A549 (cell line): ENCODE measurements around the gene FRG2C. TPM values are rescaled to one million over a fixed set of nuclear protein-coding genes. Genes with fewer than 3 reads are reported as not detected.
"Not testable (repeated sequence)": the region's sequence is repeated elsewhere in the genome, so short reads cannot be mapped to it uniquely, and the experiment has no call there.

Source experiments
- ATAC-seq, 2 experiments: fragments of 200-7000 bp in 1 of 2; fragments of >200 bp in 1 of 2; cut with Nextera tagmentation in 1 of 2; cut with Tn5 transposase in 1 of 2; 3 replicates each; pipeline versions ENCODE4 v1.8.0 to v1.9.1; 2018 to 2020; ENCODE audit warnings: mild to moderate bottlenecking in 1 of 2, moderate library complexity in 1 of 2
- CTCF ChIA-PET: fragments of 300-600 bp; sonication (Branson Sonifier 250); formaldehyde crosslinking; extraction: SDS; loops from one replicate; lab custom pipeline; 2021; ENCODE audit warnings: antibody characterized with exemption, inconsistent platforms; lab: Yijun Ruan, JAX
- POLR2A ChIA-PET: fragments of 350-600 bp; formaldehyde crosslinking; extraction: SDS; loops from one replicate; lab custom pipeline; 2021; ENCODE audit warnings: antibody characterized with exemption, inconsistent platforms; lab: Yijun Ruan, JAX
- DNase-seq, 2 experiments: peaks; one replicate each; pipeline versions ENCODE4 v3.0.0 to v3.0.0-alpha.2; 2011 to 2016; ENCODE audit warnings: low read depth in 1 of 2, low spot score in 1 of 2
- FAIRE-seq: peaks from 2 replicates; lab custom pipeline; 2011; peaks lifted over from hg19 to GRCh38; lab: Jason Lieb, UNC
- H3K27ac ChIP-seq, 2 experiments: fragments of >200 bp; sonication (Bioruptor Twin); formaldehyde crosslinking; 3 replicates each; pipeline ENCODE4 v1.5.1; 2016 to 2017
- H3K4me1 ChIP-seq: fragments of >200 bp; sonication (Bioruptor Twin); formaldehyde crosslinking; 3 replicates; pipeline ENCODE4 v1.6.1; 2016
- H3K4me2 ChIP-seq: fragments of >200 bp; sonication (Bioruptor Twin); formaldehyde crosslinking; 3 replicates; pipeline ENCODE4 v1.6.1; 2016
- H3K4me3 ChIP-seq: fragments of >200 bp; sonication (Bioruptor Twin); formaldehyde crosslinking; 3 replicates; pipeline ENCODE4 v1.5.1; 2016
- H3K9me3 ChIP-seq: fragments of >200 bp; sonication (Bioruptor Twin); formaldehyde crosslinking; 3 replicates; pipeline ENCODE4 v1.6.1; 2016
- CBX8 ChIP-seq: fragments of 200-600 bp; sonication (generic); IDR thresholded peaks from 2 replicates; pipeline ENCODE4 v1.6.1; 2016
- CHD2 ChIP-seq: fragments of 150-350 bp; IDR thresholded peaks from 2 replicates; pipeline ENCODE4 v1.6.1; 2014; ENCODE audit warnings: low read length; ENCODE audit not compliant: partially characterized antibody
- JUNB ChIP-seq: fragments of >200 bp; sonication (Bioruptor Twin); formaldehyde crosslinking; IDR thresholded peaks from 2 replicates; pipeline ENCODE4 v1.6.1; 2016
- PHF8 ChIP-seq: fragments of 200-600 bp; sonication (generic); IDR thresholded peaks from 2 replicates; pipeline ENCODE4 v1.6.1; 2016; ENCODE audit warnings: low read depth, mild to moderate bottlenecking, antibody characterized with exemption, moderate library complexity, borderline replicate concordance
- ZNF302 ChIP-seq: fragments of 250-450 bp; sonication (Bioruptor Pico); IDR thresholded peaks from 2 replicates; pipeline ENCODE4 v1.9.0; 2021; ENCODE audit warnings: inconsistent platforms, mild to moderate bottlenecking, moderate library complexity
- WGBS: methylation state at CpG from one replicate; pipeline ENCODE4 v1.1.6; 2017; ENCODE audit errors: missing lambda C conversion rate; 5-methylcytosine and 5-hydroxymethylcytosine counted together
- polyA plus RNA-seq, 4 experiments: library from polyadenylated mRNA; depleted of rRNA in 3 of 4; stranded (reverse); fragments of >200 nt; fragmentation: RNase III in 1 of 4; extraction: RNeasy Plus Mini Kit Qiagen cat#74134 plus additional on column Dnase treatment in 1 of 4; gene quantifications; 2 replicates in 3 of 4; 3 replicates in 1 of 4; pipeline ENCODE4 v1.2.3, GENCODE V29; 2011 to 2017
- TF ChIP-seq, protein P1 (sequence below): fragments of 200-600 bp; sonication (generic); IDR thresholded peaks from 2 replicates; pipeline ENCODE4 v1.6.1; 2016; ENCODE audit warnings: antibody characterized with exemption, mild to moderate bottlenecking, moderate library complexity

The FRG2C gene
- polyA plus RNA-seq, 2 of the 4 experiments (the other 2 are of a cell fraction), result 0.05 TPM; not detected in 1

- Histone ChIP-seq H3K4me2 (no peak overlapping the region), H3K4me3 (no peak overlapping the region), H3K9me3 (no peaks in the 10 kb centered on the region), H3K4me1 (no peaks in the 10 kb centered on the region), H3K27ac (no peak overlapping the region)
- ChIA-PET CTCF (no interaction called here), POLR2A (no interaction called here)
- TF ChIP-seq ZNF302 (CRISPR knock-in tag) (no peak), CBX8 (no peak), JUNB (no peak), CHD2 (no peak)
- FAIRE-seq, result no peak
- no peak for ATAC-seq
- 37% methylated on average over 9 of the region's 9 CpGs for WGBS
- DNase-seq, result no peak
Measured at GRCh38 chr3:75650191-75650590, 13.9 kb upstream of the FRG2C start.

DNA sequence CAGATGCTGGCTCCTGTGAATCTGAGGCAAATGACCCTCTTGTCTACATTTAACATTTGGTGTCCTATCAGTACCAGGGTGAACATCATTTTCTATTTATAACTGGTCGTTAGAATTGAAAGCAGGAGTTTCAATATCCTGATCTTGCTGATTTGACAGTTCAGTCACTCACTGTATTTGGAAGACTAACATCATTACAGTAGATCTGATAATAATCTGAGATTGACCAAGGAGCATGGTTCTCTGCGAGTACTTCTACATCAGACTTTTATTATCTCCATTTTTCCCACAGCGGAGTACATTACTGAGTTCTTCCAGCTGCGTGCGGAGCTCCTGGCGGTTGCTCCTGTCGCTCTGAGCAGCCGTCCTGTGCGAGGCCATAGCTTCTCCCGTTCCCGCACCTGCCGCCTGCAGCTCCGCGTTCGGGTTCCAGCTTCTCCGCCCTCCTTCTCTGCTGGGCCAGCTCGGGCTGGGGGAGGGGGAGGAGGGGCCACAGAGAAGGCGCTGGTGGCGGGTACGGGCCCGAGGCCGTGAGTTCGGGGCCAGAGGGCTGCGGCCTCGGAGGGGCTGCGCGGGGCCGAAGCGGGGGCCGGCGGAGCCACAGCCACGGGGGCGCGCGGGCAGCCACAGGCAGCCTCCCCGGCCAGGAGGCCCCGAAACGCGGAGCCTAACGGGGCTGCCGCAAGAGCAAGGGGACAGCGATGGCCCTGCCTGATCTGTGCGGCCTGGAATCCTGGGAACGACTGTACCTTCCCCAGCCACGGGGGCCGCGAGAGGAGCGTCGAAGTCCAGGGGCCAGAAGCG is 8.8 kb upstream of the FRG2C start:
- FAIRE-seq, DNase-seq, H3K4me3 ChIP-seq, POLR2A ChIA-PET, H3K27ac ChIP-seq, ATAC-seq, H3K4me2 ChIP-seq, H3K4me1 ChIP-seq, H3K9me3 ChIP-seq, CTCF ChIA-PET: not testable (repeated sequence)
- WGBS, result 84% methylated on average over 22 of the region's 50 CpGs

GRCh38 chr3:75655956-75656355 is 8.2 kb upstream of the FRG2C start:
- CTCF ChIA-PET, POLR2A ChIA-PET, H3K27ac ChIP-seq, ATAC-seq, FAIRE-seq, H3K4me3 ChIP-seq, DNase-seq, H3K4me1 ChIP-seq, H3K4me2 ChIP-seq, H3K9me3 ChIP-seq: not testable (repeated sequence)
- WGBS, result 47% methylated on average over 7 of the region's 7 CpGs

- H3K4me2 ChIP-seq, result peak overlapping the region; percentile 64
- TF ChIP-seq PHF8, result peak; percentile 38; the same call in 1 of the 2 replicates
- TF ChIP-seq, protein P1, sequence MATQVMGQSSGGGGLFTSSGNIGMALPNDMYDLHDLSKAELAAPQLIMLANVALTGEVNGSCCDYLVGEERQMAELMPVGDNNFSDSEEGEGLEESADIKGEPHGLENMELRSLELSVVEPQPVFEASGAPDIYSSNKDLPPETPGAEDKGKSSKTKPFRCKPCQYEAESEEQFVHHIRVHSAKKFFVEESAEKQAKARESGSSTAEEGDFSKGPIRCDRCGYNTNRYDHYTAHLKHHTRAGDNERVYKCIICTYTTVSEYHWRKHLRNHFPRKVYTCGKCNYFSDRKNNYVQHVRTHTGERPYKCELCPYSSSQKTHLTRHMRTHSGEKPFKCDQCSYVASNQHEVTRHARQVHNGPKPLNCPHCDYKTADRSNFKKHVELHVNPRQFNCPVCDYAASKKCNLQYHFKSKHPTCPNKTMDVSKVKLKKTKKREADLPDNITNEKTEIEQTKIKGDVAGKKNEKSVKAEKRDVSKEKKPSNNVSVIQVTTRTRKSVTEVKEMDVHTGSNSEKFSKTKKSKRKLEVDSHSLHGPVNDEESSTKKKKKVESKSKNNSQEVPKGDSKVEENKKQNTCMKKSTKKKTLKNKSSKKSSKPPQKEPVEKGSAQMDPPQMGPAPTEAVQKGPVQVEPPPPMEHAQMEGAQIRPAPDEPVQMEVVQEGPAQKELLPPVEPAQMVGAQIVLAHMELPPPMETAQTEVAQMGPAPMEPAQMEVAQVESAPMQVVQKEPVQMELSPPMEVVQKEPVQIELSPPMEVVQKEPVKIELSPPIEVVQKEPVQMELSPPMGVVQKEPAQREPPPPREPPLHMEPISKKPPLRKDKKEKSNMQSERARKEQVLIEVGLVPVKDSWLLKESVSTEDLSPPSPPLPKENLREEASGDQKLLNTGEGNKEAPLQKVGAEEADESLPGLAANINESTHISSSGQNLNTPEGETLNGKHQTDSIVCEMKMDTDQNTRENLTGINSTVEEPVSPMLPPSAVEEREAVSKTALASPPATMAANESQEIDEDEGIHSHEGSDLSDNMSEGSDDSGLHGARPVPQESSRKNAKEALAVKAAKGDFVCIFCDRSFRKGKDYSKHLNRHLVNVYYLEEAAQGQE, result peak; percentile 24; the same call in 1 of the 2 replicates
- FAIRE-seq, ATAC-seq, H3K4me1 ChIP-seq, POLR2A ChIA-PET, CTCF ChIA-PET, H3K9me3 ChIP-seq: not testable (repeated sequence)
- 2% methylated on average over 16 of the region's 42 CpGs for WGBS
- DNase-seq, result peak in 1 of 2 experiments; percentile 39
- peak overlapping the region in 1 of 2 experiments; percentile 55; a peak in 3 of 6 replicates for H3K27ac ChIP-seq
- peak overlapping the region; percentile 43 for H3K4me3 ChIP-seq
Measured at GRCh38 chr3:75658411-75659107, 5.6 kb upstream of the FRG2C start.

- H3K4me1 ChIP-seq, FAIRE-seq, CTCF ChIA-PET, POLR2A ChIA-PET, H3K27ac ChIP-seq, DNase-seq, ATAC-seq, H3K9me3 ChIP-seq: not testable (repeated sequence)
- H3K4me2 ChIP-seq, result peak overlapping the region; percentile 64
- H3K4me3 ChIP-seq, result peak overlapping the region; percentile 43
Measured at GRCh38 chr3:75659108-75659433, 5.1 kb upstream of the FRG2C start.

DNA sequence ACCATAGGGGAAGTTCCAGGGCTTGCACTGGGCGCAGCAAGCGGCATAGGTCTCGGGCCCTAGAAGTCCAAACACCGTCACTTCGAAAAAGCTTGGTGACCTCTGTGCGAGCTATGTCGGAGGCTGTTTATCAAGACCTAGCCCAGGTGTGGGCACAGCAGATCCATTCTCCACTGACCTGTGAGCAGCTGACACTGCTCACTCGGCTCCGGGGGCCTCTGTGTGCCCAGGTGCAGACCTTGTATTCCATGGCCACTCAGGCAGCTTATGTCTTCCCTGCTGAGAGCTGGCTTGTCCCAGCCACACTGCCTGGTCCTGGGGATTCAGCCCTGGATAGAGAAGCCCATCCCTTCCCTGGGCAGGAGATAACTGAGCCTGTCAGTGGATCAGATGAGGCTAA is 1.5 kb downstream of the FRG2C start:
- H3K4me2 ChIP-seq, ATAC-seq, FAIRE-seq, CTCF ChIA-PET, H3K4me3 ChIP-seq, H3K9me3 ChIP-seq, H3K4me1 ChIP-seq, H3K27ac ChIP-seq, POLR2A ChIA-PET, DNase-seq: not testable (repeated sequence)
- WGBS, result 40% methylated on average over 9 of the region's 9 CpGs

GRCh38 chr3:75667757-75668701 is 3.9 kb downstream of the FRG2C start:
- H3K4me3 ChIP-seq, ATAC-seq, DNase-seq, H3K27ac ChIP-seq, H3K4me1 ChIP-seq, FAIRE-seq, CTCF ChIA-PET, POLR2A ChIA-PET, H3K4me2 ChIP-seq: not testable (repeated sequence)
- H3K9me3 ChIP-seq, result peaks cover 11% of the 10 kb centered on the region; the same call in 1 of the 3 replicates
- WGBS, result 42% methylated on average over 46 of the region's 46 CpGs

DNA sequence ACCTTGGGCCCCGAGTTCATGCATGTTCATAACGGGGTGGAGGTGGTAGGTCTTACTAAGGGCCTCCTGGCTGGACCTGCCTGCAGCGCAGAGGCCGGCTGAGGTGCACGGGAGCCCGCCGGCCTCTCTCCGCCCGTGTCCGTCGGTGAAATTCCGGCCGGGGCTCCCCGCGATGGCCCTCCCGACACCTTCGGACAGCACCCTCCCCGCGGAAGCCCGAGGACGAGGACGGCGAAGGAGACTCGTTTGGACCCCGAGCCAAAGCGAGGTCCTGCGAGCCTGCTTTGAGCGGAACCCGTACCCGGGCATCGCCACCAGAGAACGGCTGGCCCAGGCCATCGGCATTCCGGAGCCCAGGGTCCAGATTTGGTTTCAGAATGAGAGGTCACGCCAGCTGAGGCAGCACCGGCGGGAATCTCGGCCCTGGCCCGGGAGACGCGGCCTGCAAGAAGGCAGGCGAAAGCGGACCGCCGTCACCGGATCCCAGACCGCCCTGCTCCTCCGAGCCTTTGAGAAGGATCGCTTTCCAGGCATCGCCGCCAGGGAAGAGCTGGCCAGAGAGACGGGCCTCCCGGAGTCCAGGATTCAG is 4.7 kb downstream of the FRG2C start:
- H3K4me1 ChIP-seq, H3K27ac ChIP-seq, CTCF ChIA-PET, H3K4me3 ChIP-seq, H3K4me2 ChIP-seq, DNase-seq, POLR2A ChIA-PET: not testable (repeated sequence)
- H3K9me3 ChIP-seq, result peaks cover 11% of the 10 kb centered on the region; the same call in 1 of the 3 replicates
- peak; percentile 97 for FAIRE-seq
- WGBS, result 46% methylated on average over 51 of the region's 53 CpGs
- ATAC-seq, result peak in 1 of 2 experiments; percentile 66; a peak in 3 of 6 replicates
